Raji (cell line): Measurements from ENCODE around the gene GAK.

Experiments used
- POLR2A ChIP-seq: IDR thresholded peaks from 2 replicates; pipeline ENCODE4 v1.6.1; 2011; ENCODE audit warnings: low read depth, low read length, control low read depth; ENCODE audit not compliant: insufficient read depth

GAK gene

DNA sequence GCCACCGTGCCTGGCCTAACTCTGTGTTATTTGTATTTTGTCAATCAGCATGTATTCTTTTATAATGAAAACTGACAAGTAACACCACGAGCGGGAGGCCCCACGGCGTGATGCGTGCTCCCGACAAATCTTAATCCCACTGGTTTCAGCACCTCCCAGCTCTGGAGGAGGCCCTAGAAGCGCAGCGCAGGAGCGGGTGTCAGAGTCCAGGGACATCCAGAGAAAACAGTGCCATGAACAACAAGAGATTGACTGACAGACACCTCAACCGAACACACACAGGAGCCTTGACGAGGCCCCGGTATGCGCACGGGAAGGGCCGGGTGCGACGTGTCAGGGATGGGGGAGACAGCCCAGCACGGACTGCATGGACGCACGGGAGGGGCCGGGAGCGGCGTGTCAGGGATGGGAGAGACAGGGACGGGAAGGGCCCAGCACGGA is 23.0 kb downstream of the GAK start:
- no peak for TF ChIP-seq POLR2A

- TF ChIP-seq POLR2A = no peak
These were observed 24.3 kb downstream of the GAK start for GRCh38 chr4:907691-908425.

DNA sequence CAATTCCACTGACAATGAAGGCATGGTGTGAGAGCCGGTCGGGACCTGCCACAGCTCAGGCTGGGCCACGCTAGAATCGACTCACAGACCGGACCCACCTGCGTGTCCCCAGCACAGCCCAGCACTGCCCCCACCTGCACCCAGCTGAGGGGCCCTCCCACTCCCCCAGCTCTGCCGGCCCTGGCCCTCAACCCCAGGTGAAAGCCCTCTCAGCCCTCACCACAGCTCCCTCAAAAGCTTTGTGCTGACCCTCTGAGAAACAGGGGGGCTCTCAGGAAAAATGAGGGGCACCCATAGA is 25.1 kb downstream of the GAK start:
- no peak for TF ChIP-seq POLR2A

GRCh38 chr4:906339-907102 is 25.6 kb downstream of the GAK start:
- TF ChIP-seq POLR2A = no peak

DNA sequence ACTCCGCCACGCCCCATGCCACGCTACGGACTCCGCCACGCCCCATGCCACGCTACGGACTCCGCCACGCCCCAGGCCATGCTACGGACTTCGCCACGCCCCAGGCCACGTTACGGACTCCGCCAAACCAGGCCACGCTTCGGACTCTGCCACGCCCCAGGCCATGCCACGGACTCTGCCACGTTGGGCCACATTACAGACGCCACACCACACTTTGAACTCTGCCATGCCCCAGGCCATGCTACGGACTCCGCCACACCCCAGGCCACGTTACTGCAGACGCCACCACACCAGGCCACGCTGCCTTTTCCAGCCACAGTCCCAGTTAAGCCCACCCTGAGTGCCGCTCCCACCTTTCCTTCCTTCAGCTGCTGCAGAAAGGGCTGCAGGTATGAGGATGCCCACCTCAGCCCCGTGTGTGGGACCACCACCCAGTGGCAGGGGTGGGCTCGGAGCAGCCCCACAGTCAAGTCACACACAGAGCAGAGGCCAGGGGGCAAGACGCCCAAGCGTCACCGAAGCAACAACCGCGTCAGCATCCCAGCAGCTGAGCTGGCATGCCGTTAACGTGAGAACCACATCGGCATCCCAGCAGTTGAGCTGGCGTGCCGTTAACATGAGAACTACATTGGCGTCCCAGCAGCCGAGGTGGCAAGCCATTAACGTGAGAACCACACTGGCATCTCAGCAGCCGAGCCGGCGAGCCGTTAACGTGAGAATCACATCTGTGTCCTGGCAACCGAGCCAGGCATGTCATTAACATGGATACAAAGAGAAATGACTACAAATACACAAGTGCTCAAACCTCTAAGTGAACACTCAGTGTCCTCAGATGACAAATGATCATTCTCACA is 26.4 kb downstream of the GAK start:
- no peak for TF ChIP-seq POLR2A

GRCh38 chr4:903066-904046 is 28.8 kb downstream of the GAK start:
- no peak for TF ChIP-seq POLR2A

DNA sequence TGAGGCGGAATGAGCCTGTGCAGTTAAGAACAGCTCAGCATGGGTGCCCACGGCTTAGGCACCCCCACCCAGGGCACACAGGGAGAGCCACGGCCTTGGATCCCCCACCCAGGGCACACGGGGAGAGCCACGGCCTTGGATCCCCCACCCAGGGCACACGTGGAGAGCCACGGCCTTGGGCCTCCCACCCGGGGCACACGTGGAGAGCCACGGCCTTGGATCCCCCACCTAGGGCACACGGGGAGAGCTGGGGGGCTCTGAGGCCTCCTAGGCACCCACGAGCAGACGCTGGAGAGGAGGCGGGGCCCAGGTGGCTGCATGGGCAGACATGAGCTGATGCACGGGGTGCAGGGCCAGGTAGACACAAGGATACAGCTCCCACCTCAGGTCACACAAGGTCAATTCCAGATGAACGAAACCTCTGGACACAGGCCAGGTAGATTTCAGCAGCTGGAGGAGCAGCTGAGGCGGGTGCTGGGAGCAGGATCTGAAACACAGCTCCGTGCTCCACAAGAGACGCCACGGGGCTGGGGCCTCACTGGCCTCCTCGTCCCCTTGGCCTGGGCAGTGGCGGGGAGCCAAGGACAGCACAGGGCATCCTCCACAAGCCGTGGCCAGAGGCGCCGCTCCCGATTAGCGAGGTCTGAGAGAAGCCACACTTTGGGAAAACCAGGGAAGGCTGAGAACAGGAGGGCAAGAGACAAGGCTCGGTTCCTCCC is 30.8 kb downstream of the GAK start:
- no peak for TF ChIP-seq POLR2A

DNA sequence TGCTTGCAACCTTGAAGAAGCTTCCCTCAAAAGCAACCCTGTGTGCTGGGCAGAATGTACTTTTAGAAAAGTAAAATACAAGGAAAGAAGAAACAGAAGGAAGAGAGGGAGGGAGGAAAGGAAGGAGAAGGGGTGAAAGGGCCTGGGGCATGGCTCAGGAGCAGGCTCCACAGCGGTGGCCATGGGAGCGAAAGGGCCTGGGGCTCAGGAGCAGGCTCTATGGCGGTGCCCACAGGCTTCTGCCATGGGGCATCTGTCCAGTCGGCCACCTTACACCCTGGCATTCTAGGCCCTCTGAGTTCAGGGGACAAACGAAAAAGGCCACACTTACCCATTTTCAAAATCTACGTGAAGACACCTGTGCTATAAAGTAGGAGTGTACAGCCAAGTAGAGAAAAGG is 31.4 kb downstream of the GAK start:
- TF ChIP-seq POLR2A = no peak

DNA sequence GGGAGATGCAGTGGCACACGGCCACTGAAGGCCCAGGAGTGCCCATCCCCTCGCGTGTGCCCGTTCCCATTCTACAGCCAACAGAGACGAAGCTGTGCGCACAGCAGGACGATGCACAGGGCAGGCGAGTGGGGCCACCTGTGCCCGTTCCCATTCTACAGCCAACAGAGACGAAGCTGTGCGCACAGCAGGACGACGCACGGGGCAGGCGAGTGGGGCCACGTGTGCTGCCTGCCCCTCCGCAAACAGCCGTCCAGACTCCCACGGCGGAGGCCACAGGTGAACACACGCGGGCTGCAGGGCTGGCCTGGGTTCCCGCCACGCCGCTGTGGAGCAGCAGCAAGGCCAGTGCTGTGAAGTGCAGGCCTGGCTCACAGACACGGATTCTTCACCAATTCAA is 32.0 kb downstream of the GAK start:
- TF ChIP-seq POLR2A = no peak

DNA sequence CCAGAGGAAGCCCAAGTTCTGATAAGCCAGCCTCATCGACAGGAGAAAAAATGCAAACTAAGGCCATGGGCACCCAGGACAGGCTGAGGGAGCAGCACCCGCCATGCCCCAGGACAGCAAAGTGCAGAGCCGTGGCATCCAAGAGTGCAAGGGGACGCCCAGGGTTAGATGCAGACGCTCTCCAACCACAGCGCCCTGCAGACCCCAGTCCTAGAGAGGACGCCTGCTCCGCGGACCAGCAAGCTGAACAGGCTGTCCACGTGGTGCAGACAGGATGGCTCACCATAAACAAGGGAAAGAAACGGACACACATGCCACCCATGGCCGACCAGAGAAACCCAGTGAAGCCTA is 32.6 kb downstream of the GAK start:
- no peak for TF ChIP-seq POLR2A

DNA sequence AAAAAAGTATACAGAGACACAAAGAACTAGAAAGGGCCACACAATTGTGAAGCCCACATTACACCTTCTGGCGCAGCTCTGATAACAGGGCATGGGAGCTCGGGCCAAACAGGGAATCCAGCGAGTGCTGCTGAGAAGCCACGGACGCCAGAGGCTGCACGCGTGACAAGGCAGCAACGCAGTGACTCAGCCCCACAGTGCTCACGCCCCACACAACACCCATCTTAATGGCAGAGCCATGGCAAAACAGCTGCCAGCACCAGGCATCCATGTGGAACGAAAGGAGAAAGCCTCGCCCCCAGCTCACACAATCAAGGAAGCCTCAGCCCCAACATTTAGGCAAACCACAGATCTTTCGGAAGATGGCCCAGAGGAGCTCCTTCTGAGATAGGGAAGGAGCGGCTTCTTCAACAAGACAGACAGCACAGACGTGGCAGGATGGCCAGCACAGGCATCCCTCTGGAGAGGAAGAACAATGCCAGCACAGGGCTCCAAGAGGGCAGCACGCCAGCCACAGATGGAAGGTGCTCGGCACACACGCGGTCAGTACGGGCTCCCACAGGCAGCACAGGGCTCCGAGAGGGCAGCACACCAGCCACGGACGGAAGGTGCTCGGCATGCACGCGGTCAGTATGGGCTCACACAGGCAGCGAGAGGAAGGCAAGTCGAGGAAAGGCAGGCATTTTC is 33.1 kb downstream of the GAK start:
- TF ChIP-seq POLR2A = no peak

DNA sequence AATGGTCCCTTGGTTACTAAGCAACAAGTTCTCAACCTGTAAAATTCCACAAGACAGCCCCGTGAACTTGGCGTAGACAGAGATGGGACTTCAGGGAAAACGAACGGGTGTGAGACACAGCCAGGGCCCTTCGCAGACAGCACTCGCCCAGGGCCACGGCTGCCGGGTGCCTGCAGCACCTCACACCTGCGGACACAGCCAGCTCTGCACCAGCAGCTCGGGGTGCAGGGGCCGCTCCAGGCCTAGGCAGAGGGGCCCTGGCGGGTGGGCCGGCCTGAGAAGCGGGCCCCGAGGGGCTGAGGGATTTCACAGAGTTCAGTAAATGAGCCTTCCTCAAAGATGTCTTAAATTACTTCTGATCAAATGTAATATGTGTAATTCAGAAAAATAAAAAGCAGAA is 34.0 kb downstream of the GAK start:
- no peak for TF ChIP-seq POLR2A

DNA sequence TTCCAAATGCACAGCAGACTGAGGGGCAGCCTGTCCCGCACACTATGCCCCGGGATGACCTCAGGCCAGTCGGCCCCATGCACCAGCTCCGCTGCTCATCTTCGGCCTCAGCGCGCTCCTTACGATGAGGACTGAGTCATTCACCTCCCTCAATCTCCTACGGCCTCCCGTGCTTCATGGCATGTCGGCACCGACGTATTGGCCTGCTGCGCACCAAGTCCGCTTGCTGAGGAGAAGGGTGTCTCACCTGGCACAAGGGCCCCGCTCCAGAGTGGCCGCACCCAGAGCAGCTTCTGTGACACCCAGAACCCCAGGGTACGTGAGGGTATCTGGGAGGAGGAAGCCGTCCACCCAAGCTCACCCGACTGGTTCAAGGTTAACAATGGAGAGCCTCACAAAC is 35.5 kb downstream of the GAK start:
- TF ChIP-seq POLR2A = no peak

- TF ChIP-seq POLR2A = no peak
These were observed 35.9 kb downstream of the GAK start for GRCh38 chr4:896216-896615.
